SK-N-MC (cell line): ENCODE measurements around the gene PYGL.

ENCODE experiments used
- DNase-seq: peaks from one replicate; pipeline ENCODE4 v3.0.0-alpha.2; 2011; ENCODE audit warnings: low read depth, low spot score
- H3K27ac ChIP-seq: fragments of 200-600 bp; sonication (generic); 2 replicates; pipeline ENCODE4 v1.5.1; 2016; ENCODE audit warnings: mixed run types
- H3K36me3 ChIP-seq: fragments of 200-600 bp; sonication (generic); 2 replicates; pipeline ENCODE4 v1.6.1; 2017; ENCODE audit warnings: antibody characterized with exemption, low read length, mixed read lengths; ENCODE audit not compliant: insufficient read depth
- H3K4me3 ChIP-seq: fragments of 200-600 bp; sonication (generic); 2 replicates; pipeline ENCODE4 v1.5.1; 2016
- H3K9ac ChIP-seq: fragments of 200-600 bp; sonication (generic); 2 replicates; pipeline ENCODE4 v1.8.0; 2017; ENCODE audit warnings: mixed run types, mixed read lengths; ENCODE audit not compliant: insufficient read length
- H3K9me3 ChIP-seq: fragments of 200-600 bp; sonication (generic); 2 replicates; pipeline ENCODE4 v1.6.1; 2017; ENCODE audit warnings: low read depth, mild to moderate bottlenecking, antibody characterized with exemption, low read length, moderate library complexity, mixed read lengths
- EZH2 ChIP-seq: fragments of 200-600 bp; sonication (generic); IDR thresholded peaks from one replicate; pipeline ENCODE4 v1.6.1; 2017; ENCODE audit warnings: antibody characterized with exemption
- FOXP2 ChIP-seq: optimal IDR thresholded peaks from 2 replicates; pipeline ENCODE3; 2011; ENCODE audit warnings: mild to moderate bottlenecking, moderate library complexity; ENCODE audit not compliant: insufficient read depth; ENCODE audit errors: extremely low read length, control extremely low read depth
- POLR2AphosphoS5 ChIP-seq: IDR thresholded peaks from 2 replicates; pipeline ENCODE4 v1.6.1; 2012; ENCODE audit warnings: mild to moderate bottlenecking, low read depth, low read length, borderline replicate concordance

PYGL gene

DNA sequence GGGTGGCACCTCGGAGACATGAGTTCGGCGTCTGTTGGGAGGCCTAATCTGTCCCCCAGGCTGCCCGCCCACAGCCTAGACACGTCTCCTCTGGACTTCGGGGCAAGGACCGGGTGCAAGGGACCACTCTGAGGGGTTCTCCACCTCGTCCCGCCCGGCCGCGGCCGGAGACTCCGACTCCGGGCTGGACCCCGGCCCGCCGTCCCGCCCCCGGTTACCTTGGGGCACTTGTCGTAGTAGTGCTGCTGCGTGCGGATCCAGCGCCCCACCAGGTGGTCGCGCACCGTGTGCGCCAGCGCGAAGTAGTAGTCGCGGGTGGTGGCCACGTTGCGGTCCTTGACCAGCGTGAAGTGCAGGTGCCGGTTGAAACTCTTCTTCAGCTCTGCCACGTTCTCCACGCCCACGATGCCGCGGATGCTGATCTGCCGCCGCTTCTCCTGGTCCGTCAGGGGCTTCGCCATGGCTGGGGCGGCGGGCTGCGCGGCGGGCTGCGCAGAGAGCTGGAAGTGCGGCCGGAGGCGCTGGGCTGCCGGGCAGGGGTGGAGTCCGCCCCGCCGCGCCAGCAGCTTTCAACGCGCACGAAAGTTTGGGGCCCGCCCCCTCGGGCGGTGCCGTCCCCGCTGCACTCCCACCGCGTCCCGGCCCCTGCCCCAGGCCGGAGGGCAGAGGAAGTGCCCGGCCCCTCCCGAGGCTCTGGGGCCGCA is at the start of gene PYGL:
PYGL (minus strand) TSS at position 541 of the 704 bp plus-strand sequence; CDS start at position 461, 80 bp downstream.
- TF ChIP-seq POLR2AphosphoS5 = no peak; the same call in 1 of the 2 replicates
- TF ChIP-seq EZH2 = no peak
- Histone ChIP-seq H3K27ac (no peak within 1 kb of the TSS), H3K9me3 (no peaks in the 10 kb centered on the region), H3K36me3 (no peaks in the 10 kb centered on the region), H3K9ac (peak within 1 kb of the TSS; percentile 72), H3K4me3 (peak within 1 kb of the TSS; percentile 90)
- no peak for DNase-seq

DNA sequence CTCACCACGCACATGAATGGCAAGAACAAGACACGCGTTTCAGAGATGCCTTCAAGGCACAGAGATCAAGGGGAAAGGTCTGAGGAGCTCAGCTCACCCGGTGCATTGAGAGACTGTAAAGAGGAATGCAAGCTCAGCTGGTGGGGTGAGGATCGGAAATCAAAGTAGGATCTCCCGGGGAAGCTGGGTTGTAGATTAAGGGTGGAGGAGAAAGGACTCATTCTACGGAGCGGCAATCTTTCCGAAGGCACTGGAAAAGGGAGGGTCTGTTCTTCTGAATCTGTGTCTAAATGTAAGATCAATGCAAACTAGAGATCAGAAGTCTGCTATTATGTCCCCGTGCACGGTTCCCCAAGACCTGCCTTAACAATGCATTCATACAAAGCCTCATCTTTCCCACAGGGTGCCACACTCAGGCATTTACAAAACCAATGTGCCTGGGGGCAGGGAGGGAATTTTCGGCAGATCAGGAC is 41.6 kb upstream of the PYGL start:
- Histone ChIP-seq H3K4me3 (no peak overlapping the region), H3K9me3 (no peaks in the 10 kb centered on the region), H3K9ac (no peak overlapping the region), H3K27ac (no peak overlapping the region), H3K36me3 (no peaks in the 10 kb centered on the region)
- TF ChIP-seq FOXP2 (no peak), EZH2 (no peak), POLR2AphosphoS5 (no peak)
- no peak for DNase-seq

DNA sequence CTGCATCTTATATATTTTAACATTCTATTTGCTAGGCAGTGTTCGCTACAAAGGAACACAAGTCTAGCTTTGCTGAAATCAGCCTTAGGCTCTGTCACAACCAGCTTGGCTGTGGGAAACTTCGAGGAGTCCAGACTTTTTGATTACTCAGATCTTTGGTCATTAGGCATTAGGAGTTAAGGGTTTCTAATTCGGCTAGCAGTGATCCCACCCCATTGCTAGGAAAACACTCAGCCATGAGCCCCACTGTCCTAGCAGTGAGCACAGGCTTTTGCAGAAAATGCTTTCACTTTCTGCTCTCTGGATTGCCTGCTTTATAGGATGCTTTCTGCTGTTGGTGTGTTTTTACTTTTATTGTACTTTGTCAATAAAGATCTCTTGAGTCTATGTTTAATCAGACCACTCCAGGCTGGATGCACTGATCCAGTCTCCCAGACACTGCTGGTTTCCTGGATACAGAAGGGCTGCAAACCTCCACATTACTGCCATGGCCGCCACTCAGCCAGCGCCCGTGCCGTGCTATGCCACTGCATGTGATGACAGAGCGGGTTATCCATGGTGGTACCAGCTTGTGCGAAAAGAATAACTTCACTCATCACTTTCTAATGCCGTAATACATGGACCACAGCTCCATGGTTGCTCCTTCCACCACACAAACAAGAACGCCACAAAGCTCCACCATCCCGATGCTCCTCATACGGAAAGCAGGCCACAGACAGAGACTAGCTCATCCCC is 41.0 kb upstream of the PYGL start:
- no peak for DNase-seq
- Histone ChIP-seq H3K4me3 (no peak overlapping the region), H3K9ac (no peak overlapping the region), H3K27ac (no peak overlapping the region), H3K9me3 (no peaks in the 10 kb centered on the region), H3K36me3 (no peaks in the 10 kb centered on the region)
- TF ChIP-seq POLR2AphosphoS5 = no peak
- no peak for TF ChIP-seq EZH2
- TF ChIP-seq FOXP2 = no peak

DNA sequence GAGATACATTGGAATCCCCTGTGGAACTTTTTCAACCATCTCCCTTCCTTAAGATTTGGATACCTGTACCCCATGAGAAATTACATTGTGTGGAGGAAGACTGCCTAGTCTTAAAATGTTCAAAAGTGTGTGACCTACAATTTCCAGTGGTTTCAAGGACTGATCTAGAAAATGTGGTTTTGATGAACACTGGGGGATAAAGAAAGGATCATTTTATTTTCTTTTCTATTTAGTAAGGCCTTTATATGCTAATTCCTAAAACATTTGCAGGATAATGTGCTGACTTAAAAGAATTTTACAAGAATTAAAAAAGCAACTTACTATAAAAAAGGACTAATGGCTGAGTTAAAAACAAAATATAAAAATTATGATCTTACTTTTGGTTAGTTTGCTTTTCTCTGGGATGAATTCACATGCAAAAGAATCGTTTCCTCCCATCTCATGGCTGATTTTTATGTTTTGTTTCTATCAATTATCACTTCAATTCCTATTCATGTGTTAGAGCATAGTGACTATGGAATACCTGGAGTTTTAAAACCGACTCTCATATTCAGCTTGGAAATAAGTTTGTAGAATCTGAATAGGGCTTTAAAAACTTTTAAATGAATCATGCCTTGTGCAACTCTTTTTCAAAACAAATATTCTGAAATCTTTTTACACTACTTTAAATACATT is 39.9 kb upstream of the PYGL start:
- Histone ChIP-seq H3K27ac (peak overlapping the region; percentile 30; the same call in 1 of the 2 replicates), H3K4me3 (no peak overlapping the region), H3K9ac (peak overlapping the region; percentile 12), H3K36me3 (no peaks in the 10 kb centered on the region), H3K9me3 (no peaks in the 10 kb centered on the region)
- DNase-seq = no peak
- TF ChIP-seq FOXP2 = no peak
- TF ChIP-seq EZH2 = no peak
- TF ChIP-seq POLR2AphosphoS5 = no peak

DNA sequence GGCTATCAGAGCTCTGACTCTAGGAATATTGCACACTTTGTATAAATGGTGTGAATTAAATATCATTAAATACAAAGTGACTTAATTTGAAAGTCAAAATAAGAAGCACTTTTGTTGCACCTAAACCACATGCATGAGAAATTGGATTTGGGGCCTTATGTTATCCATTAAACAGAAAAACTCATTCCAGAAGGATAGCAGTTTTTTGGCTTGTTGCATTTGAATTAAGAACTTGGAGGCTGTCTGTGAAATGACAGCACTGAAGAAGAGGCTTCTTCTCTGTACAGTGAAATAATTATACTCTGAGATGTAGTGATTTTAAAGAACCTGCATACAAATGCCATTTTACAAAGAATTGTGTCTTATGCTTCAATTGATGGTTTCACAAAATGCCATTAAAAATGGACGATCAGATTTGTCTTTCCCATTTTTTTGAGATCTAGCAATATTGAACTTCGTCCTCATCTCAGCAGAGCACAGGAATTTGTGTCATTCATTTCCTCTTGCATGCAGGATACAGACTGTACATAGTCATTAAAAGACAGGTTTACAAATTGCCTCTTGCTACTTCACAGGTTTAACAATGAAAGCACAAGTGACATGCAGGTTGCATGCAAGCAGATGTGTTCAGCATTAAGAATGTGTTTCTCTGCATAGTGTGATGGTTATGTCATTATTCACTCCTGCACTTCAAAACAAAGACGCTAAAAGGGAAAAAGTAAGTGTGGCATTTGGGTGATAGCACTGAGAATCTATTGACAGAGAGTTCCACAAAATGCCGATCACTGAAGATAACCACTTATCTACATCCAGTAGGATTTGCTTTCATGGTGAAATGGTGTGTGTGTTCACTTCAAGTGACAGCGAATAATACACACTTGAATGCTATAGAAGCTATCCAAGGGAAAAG is 35.9 kb upstream of the PYGL start:
- H3K27ac ChIP-seq = no peak overlapping the region
- no peak overlapping the region for H3K9ac ChIP-seq
- H3K9me3 ChIP-seq = no peaks in the 10 kb centered on the region
- no peak for DNase-seq
- H3K36me3 ChIP-seq = no peaks in the 10 kb centered on the region
- H3K4me3 ChIP-seq = no peak overlapping the region
- TF ChIP-seq FOXP2 (no peak), EZH2 (no peak), POLR2AphosphoS5 (no peak)

DNA sequence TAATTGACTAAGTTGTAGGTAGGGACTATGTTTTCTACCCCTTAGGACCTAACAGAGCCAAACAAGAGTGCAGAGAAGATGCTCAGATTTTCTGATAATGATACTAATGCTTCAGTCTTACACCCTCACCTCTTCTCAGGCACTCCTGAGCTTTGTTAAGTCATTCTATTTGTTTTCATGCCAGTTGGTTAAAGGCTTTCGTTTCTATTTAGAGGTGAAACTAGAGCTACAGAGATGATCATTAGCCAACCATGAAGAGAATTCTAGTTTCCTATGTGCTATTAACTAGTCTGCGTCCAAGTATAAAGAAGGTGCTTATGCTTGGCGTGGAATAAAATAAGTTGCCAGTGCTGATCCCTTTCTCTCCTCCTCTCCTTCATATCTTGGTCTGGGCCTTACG is 34.6 kb upstream of the PYGL start:
- Histone ChIP-seq H3K9me3 (no peaks in the 10 kb centered on the region), H3K36me3 (no peaks in the 10 kb centered on the region), H3K4me3 (no peak overlapping the region), H3K27ac (no peak overlapping the region), H3K9ac (no peak overlapping the region)
- TF ChIP-seq EZH2 = no peak
- no peak for TF ChIP-seq POLR2AphosphoS5
- TF ChIP-seq FOXP2 = no peak
- DNase-seq = no peak

DNA sequence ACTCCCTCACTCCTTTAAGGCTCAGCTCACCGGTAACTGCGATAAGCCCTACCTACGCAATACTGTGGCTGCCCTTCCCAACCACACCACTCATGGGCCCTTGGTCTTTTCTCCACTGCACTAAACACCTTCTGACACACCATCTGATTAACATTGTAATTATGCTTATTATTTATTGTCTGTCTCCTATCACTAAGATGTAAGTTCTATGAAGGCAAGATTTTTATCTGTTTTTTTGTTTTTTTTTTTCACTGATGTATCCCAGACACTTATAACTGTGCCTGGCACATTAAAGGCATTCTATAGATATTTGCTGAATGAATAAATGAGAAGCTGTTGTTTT is 34.2 kb upstream of the PYGL start:
- TF ChIP-seq POLR2AphosphoS5 = no peak
- no peak for TF ChIP-seq EZH2
- TF ChIP-seq FOXP2 = no peak
- Histone ChIP-seq H3K4me3 (no peak overlapping the region), H3K27ac (no peak overlapping the region), H3K9ac (no peak overlapping the region), H3K9me3 (no peaks in the 10 kb centered on the region), H3K36me3 (no peaks in the 10 kb centered on the region)
- no peak for DNase-seq
